NCI-H2081 treated with DMSO at 0.1 percent for 48 hours (cell line): ENCODE data around the gene FAM3A.
A peak's percentile ranks its signal among the peaks of the same experiment; 100 is the strongest.
"Not testable (repeated sequence)": the region's sequence is repeated elsewhere in the genome, so short reads cannot be mapped to it uniquely, and the experiment has no call there.

ENCODE experiments used
- DNase-seq: peaks from one replicate; lab custom pipeline; 2025; lab: John Stamatoyannopoulos, UW

FAM3A gene, protein sequence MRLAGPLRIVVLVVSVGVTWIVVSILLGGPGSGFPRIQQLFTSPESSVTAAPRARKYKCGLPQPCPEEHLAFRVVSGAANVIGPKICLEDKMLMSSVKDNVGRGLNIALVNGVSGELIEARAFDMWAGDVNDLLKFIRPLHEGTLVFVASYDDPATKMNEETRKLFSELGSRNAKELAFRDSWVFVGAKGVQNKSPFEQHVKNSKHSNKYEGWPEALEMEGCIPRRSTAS

GRCh38 chrX:154515966-154516655 is at the start of gene FAM3A:
Gene FAM3A, minus strand, starts transcription at chrX:154516232. Its CDS starts 460 bp downstream, at chrX:154515772.
- DNase-seq: peak; percentile 3

DNA sequence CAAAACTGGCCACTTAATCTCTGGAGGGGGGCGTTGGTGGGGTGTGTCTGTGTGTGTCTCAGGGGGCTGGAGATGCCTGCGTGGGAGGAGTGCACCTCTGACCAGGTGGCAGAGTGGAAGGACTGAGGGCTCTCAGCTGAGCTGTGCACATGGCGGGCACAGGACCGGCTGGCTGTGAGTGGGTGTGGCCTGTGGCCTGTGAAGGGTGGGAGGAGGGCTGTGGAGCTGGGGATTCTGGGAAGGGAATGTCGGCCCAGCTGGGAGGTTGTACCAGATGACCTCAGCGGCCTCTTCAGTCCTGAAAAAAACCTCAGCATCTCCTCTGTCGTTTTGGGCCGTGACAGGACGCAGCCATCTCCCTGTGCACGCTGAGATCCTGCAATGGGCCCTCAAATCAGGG is 46.3 kb upstream of the FAM3A start:
- DNase-seq: not testable (repeated sequence)

- DNase-seq: not testable (repeated sequence)
Measured at GRCh38 chrX:154560326-154560725, 44.3 kb upstream of the FAM3A start.

GRCh38 chrX:154558896-154559295 is 42.9 kb upstream of the FAM3A start:
- DNase-seq: not testable (repeated sequence)

DNA sequence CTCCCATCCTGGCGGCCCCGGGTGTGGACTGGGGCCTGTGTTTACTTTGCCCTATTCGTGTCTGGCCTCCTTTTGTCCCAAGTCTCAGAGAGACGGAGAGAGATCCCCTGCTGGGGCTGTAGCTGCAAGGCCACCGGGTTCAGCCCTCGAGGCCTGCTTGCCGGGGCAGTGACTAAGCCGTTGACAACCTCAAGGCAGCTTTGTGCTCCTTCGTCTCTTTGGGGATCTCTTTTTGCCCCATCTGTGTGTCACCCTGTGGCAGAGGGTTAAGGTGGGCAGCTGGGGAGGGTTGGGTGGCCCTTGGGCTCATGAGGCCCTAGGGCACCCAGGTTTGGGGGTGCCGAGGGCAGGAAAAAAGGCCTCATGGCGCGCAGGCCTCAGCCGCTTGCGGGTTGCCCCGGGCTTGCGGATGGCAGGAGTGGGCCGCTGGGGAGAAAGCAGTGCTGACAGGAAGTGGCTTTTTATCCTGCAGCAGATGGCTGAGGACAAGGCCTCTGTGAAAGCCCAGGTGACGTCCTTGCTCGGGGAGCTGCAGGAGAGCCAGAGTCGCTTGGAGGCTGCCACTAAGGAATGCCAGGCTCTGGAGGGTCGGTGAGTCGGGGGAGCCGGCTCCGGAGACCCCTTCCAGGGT is 42.1 kb upstream of the FAM3A start:
- DNase-seq: not testable (repeated sequence)

DNA sequence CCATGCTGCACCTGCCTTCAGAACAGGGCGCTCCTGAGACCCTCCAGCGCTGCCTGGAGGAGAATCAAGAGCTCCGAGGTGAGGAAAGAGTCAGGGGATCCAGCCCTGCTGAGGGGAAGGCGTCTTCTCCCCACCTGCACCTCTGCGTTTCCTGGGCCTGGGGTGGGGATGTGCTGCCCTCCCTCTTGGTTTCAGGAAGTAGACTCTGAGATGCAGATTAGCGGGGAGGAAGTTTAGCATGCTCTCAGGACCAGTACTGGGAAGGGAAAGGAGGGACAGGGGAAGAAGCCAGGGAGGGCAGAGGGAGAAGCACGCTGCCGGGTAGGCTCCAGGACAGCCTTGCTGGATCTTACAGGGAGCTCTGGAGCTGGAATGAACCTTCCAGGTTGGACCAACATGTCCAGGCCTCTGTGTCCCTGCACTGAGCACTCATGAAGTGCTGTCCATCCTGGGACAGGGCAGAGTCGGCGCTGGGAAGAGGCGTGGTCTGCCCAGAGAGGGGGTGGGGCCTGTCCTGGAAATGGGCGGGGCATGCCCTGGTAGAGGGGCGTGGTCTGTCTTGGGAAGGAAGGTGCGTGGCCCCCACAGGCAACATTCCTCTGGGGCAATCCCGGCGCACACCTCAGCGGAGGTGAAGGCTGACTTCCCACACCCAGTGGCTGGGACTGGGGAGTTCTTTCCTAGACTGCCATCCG is 36.2 kb upstream of the FAM3A start:
- not testable (repeated sequence) for DNase-seq

DNA sequence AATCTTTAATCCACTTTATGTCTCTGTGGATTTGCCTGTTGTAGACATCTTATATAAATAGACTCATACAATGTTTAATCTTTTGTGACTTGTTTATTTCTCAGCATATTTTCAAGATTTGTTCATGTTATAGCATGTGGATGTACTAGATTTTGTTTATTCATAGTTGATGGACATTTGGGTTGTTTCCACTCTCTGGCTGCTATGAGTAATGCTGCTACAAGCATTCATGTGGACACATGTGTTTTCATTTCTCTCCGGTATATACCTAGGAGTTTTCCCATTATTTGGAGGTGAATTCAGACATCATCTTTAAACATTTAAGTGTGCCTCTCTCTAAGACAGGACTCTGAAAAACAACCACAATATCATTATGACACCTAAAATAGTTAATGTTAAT is 33.7 kb upstream of the FAM3A start:
- DNase-seq: no peak

- DNase-seq: no peak
Measured at GRCh38 chrX:154548028-154548316, 31.9 kb upstream of the FAM3A start.

- peak; percentile 6 for DNase-seq
Measured at GRCh38 chrX:154547245-154548027, 31.4 kb upstream of the FAM3A start, which contains the start of gene IKBKG. Gene IKBKG, plus strand, starts transcription at chrX:154547620. Its CDS starts 4,383 bp downstream, at chrX:154552003.

GRCh38 chrX:154546354-154547244 is 30.6 kb upstream of the FAM3A start, which contains the start of gene G6PD:
Gene G6PD, minus strand, starts transcription at chrX:154546846. Its CDS starts 691 bp downstream, at chrX:154546155.
- DNase-seq: no peak

GRCh38 chrX:154545673-154546274 is 29.7 kb upstream of the FAM3A start:
- no peak for DNase-seq

- DNase-seq: no peak
Measured at GRCh38 chrX:154542723-154543424, 26.8 kb upstream of the FAM3A start.

GRCh38 chrX:154541896-154542722 is 26.1 kb upstream of the FAM3A start:
- DNase-seq: no peak

DNA sequence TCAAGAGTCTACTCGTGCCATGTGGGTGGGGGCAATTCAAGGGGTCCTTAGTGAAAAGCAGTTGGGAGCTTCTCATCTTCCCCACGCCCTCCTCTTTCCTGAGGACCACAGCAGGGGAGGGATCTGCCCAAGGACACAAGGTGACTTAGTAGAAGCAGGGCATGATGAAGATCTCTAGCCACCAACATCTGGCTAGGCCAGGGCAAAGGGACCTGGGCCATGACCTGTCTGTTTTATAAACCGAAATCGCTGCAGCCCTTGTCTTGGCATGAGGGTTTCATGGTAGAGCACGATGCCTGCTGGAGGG is 25.5 kb upstream of the FAM3A start:
- no peak for DNase-seq

GRCh38 chrX:154540897-154541535 is 25.0 kb upstream of the FAM3A start:
- DNase-seq: no peak

GRCh38 chrX:154540365-154540764 is 24.3 kb upstream of the FAM3A start:
- not testable (repeated sequence) for DNase-seq

DNA sequence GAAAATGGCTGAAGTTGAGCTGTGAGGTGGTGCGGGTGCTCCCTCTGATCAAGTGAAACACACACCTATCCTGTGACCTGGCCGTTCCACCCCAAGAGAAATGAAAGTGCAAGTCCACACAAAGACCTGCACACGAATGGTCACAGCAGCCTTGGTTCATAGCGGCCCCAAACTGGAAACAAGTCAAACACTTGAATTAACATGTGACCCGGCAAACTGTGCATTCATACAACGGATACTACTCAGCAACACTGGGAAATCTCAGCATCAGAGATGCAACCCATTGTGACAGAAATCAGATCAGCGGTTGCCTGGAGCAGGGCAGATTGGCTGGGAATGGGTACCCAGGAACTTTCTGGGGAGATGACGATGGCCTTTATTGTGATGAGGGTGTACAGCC is 23.0 kb upstream of the FAM3A start:
- no peak for DNase-seq

- no peak for DNase-seq
Measured at GRCh38 chrX:154535892-154536291, 19.9 kb upstream of the FAM3A start.
